ENCODE measurements around the gene DPEP1. TPM values are rescaled to one million over a fixed set of nuclear protein-coding genes. Genes with fewer than 3 reads are reported as not detected.

The DPEP1 gene
- total and polyA plus RNA-seq, 2 donors (not counting 3 experiments of a cell fraction or from before 2014, with no cell fraction given), result 0.37 to 0.44 TPM

- Histone ChIP-seq H3K36me3 (ENCODE audit: control insufficient read depth in 2 of 2, extremely low read depth in 1 of 2, insufficient read depth in 2 of 2, low read length in 2 of 2) (no peaks in the 10 kb centered on the region), H3K9me1 (replicated peaks; ENCODE audit: control insufficient read depth, extremely low read depth, insufficient read depth, low read length) (no peaks in the 10 kb centered on the region), H3K4me3 (replicated peaks in 1 of 3; ENCODE audit: insufficient read depth in 1 of 3, low read depth in 1 of 3, low read length in 3 of 3) (no peak overlapping the region), H4K20me1 (replicated peaks; ENCODE audit: control insufficient read depth, extremely low read depth, insufficient read depth, low read length) (no peaks in the 10 kb centered on the region), H2AFZ (ENCODE audit: low read depth, low read length) (no peak overlapping the region), H3K79me2 (ENCODE audit: control insufficient read depth, insufficient read depth, low read length) (no peaks in the 10 kb centered on the region), H3K9ac (replicated peaks; ENCODE audit: extremely low read depth, insufficient read depth, low read length) (no peak overlapping the region), H3K27ac (ENCODE audit: insufficient read depth, low read depth, low read length) (no peak overlapping the region), H3K4me2 (ENCODE audit: insufficient read depth, low read length) (no peak overlapping the region), H3K9me3 (replicated peaks; ENCODE audit: control insufficient read depth, insufficient read depth, low read length) (no peaks in the 10 kb centered on the region), H3K27me3 (ENCODE audit: control insufficient read depth in 2 of 2, insufficient read depth in 2 of 2, low read length in 2 of 2) (no peaks in the 10 kb centered on the region), H3K4me1 (ENCODE audit: control insufficient read depth, extremely low read depth, insufficient read depth, low read length) (peaks cover 11% of the 10 kb centered on the region)
- FAIRE-seq, result no peak
- TF ChIP-seq FOS (IDR thresholded peaks at IDR 0.05; ENCODE audit: borderline replicate concordance, insufficient read depth, low read length) (no peak), JUN (IDR thresholded peaks at IDR 0.05; ENCODE audit: borderline replicate concordance, insufficient read depth, insufficient read length, low read depth) (no peak)
- TF ChIP-seq, protein P1, sequence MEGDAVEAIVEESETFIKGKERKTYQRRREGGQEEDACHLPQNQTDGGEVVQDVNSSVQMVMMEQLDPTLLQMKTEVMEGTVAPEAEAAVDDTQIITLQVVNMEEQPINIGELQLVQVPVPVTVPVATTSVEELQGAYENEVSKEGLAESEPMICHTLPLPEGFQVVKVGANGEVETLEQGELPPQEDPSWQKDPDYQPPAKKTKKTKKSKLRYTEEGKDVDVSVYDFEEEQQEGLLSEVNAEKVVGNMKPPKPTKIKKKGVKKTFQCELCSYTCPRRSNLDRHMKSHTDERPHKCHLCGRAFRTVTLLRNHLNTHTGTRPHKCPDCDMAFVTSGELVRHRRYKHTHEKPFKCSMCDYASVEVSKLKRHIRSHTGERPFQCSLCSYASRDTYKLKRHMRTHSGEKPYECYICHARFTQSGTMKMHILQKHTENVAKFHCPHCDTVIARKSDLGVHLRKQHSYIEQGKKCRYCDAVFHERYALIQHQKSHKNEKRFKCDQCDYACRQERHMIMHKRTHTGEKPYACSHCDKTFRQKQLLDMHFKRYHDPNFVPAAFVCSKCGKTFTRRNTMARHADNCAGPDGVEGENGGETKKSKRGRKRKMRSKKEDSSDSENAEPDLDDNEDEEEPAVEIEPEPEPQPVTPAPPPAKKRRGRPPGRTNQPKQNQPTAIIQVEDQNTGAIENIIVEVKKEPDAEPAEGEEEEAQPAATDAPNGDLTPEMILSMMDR (IDR thresholded peaks at IDR 0.05; ENCODE audit: extremely low read depth in 1 of 2, insufficient read depth in 1 of 2, low read depth in 1 of 2, low read length in 2 of 2), result no peak
- ChIA-PET CTCF (interaction anchor here (2.5 kb wide), 1 partner anchor 10 kb away, joined by 10 read pairs; no protein-coding TSS in a partner anchor), POLR2A (no interaction called here)
- BruUV-seq (replicated peaks), result no TSS peak
- DNase-seq (ENCODE audit: low read depth, low spot score), result no peak
- intact Hi-C loops (cut with micrococcal nuclease), result no loop called here
- dilution Hi-C loops (cut with MboI; ENCODE audit: extremely low pct_ligation_motif_present, low sequenced_read_pairs), result no loop called here
These were observed 8.1 kb upstream of the DPEP1 start for GRCh38 chr16:89605186-89605970.

- Histone ChIP-seq H3K4me1 (ENCODE audit: control insufficient read depth, extremely low read depth, insufficient read depth, low read length) (peaks cover 11% of the 10 kb centered on the region), H4K20me1 (replicated peaks; ENCODE audit: control insufficient read depth, extremely low read depth, insufficient read depth, low read length) (no peaks in the 10 kb centered on the region), H3K27ac (ENCODE audit: insufficient read depth, low read depth, low read length) (no peak overlapping the region), H3K9me1 (replicated peaks; ENCODE audit: control insufficient read depth, extremely low read depth, insufficient read depth, low read length) (no peaks in the 10 kb centered on the region), H3K27me3 (ENCODE audit: control insufficient read depth in 2 of 2, insufficient read depth in 2 of 2, low read length in 2 of 2) (no peaks in the 10 kb centered on the region), H3K4me2 (ENCODE audit: insufficient read depth, low read length) (no peak overlapping the region), H3K9ac (replicated peaks; ENCODE audit: extremely low read depth, insufficient read depth, low read length) (no peak overlapping the region), H3K79me2 (ENCODE audit: control insufficient read depth, insufficient read depth, low read length) (no peaks in the 10 kb centered on the region), H3K4me3 (replicated peaks in 1 of 3; ENCODE audit: insufficient read depth in 1 of 3, low read depth in 1 of 3, low read length in 3 of 3) (no peak overlapping the region), H3K36me3 (ENCODE audit: control insufficient read depth in 2 of 2, extremely low read depth in 1 of 2, insufficient read depth in 2 of 2, low read length in 2 of 2) (no peaks in the 10 kb centered on the region), H2AFZ (ENCODE audit: low read depth, low read length) (no peak overlapping the region), H3K9me3 (replicated peaks; ENCODE audit: control insufficient read depth, insufficient read depth, low read length) (no peaks in the 10 kb centered on the region)
- DNase-seq (ENCODE audit: low read depth, low spot score) (no peak), FAIRE-seq (no peak)
- POLR2A ChIA-PET, result no interaction called here
- CTCF ChIA-PET, result interaction anchor here (2.5 kb wide), 1 partner anchor 10 kb away, joined by 10 read pairs; no protein-coding TSS in a partner anchor
- intact Hi-C loops (cut with micrococcal nuclease), result no loop called here
- dilution Hi-C loops (cut with MboI; ENCODE audit: extremely low pct_ligation_motif_present, low sequenced_read_pairs), result no loop called here
- TF ChIP-seq POLR2AphosphoS5 (IDR thresholded peaks at IDR 0.05; ENCODE audit: insufficient read depth, low read depth, low read length), result no peak
- no peak for TF ChIP-seq JUN (IDR thresholded peaks at IDR 0.05; ENCODE audit: borderline replicate concordance, insufficient read depth, insufficient read length, low read depth)
- TF ChIP-seq GATA2 (IDR thresholded peaks at IDR 0.05; ENCODE audit: insufficient read depth, insufficient read length, low read depth, low read length), result no peak
- TF ChIP-seq, protein P1 (IDR thresholded peaks at IDR 0.05; ENCODE audit: extremely low read depth in 1 of 2, insufficient read depth in 1 of 2, low read depth in 1 of 2, low read length in 2 of 2), result no peak
- TF ChIP-seq MYC (IDR thresholded peaks at IDR 0.05; ENCODE audit: low read depth, low read length), result no peak
- TF ChIP-seq, protein P2, sequence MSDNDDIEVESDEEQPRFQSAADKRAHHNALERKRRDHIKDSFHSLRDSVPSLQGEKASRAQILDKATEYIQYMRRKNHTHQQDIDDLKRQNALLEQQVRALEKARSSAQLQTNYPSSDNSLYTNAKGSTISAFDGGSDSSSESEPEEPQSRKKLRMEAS (IDR thresholded peaks at IDR 0.05; ENCODE audit: insufficient read depth, insufficient read length), result no peak
- no peak for TF ChIP-seq FOS (IDR thresholded peaks at IDR 0.05; ENCODE audit: borderline replicate concordance, insufficient read depth, low read length)
- no peak for TF ChIP-seq EZH2 (IDR thresholded peaks at IDR 0.05; ENCODE audit: borderline replicate concordance, low read depth, low read length, severe bottlenecking)
- no peak for TF ChIP-seq POLR2A (IDR thresholded peaks at IDR 0.05; ENCODE audit: low read depth, low read length)
- BruUV-seq (replicated peaks), result no TSS peak
These were observed 7.4 kb upstream of the DPEP1 start for GRCh38 chr16:89606006-89606405.

Data from endothelial cell of umbilical vein (primary cell).